DMS53 (cell line): ENCODE results near the gene ARHGEF1.
A peak's percentile ranks its signal among the peaks of the same experiment; 100 is the strongest.
"Not testable (repeated sequence)": the region's sequence is repeated elsewhere in the genome, so short reads cannot be mapped to it uniquely, and the experiment has no call there.

Experiments
- DNase-seq: peaks from one replicate; lab custom pipeline; 2025; lab: John Stamatoyannopoulos, UW

The ARHGEF1 gene

GRCh38 chr19:41930926-41931592 lies 48.1 kb downstream of the ARHGEF1 start:
- no peak for DNase-seq

- DNase-seq, result no peak
Observed at GRCh38 chr19:41932259-41932719, 49.3 kb downstream of the ARHGEF1 start.

GRCh38 chr19:41932720-41933332 lies 49.8 kb downstream of the ARHGEF1 start:
- no peak for DNase-seq

DNA sequence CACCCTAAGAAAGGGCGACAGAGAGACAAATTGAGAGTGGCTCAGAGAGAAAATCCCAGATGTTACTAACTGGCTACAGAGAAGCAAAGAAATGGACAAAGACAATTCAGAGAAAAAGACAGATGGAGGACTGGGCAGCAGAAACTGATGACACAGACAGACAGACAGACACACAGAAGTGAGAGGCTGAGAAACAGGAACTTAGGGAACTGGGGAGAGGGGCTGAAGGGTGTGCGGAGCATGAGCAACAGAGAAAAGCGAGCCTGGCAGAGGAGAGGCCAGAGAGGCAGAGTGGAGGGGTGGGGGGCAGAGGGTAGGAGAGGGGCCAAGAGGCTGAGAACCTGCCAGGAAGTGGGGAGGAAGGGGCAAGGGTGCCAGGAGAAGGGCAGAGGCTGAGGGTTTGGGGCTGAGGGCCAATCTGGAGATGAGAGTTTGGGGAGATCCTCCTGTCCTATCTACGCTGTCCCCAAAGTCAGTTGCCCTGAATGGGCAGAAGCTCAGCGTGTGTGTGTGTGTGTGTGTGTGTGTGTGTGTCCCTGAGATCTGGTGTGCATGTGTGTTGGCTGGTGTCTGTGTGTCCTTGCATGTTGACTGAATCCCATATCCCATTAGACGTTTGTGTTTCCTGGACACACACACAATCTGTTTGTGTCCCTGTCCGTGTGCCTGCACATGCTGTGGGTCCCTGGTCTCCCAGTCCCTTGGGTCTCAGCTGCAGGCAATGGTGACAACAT lies 50.9 kb downstream of the ARHGEF1 start:
- DNase-seq, result peak; percentile 51

- DNase-seq, result peak; percentile 84
Observed at GRCh38 chr19:41934849-41935374, 51.9 kb downstream of the ARHGEF1 start.

DNA sequence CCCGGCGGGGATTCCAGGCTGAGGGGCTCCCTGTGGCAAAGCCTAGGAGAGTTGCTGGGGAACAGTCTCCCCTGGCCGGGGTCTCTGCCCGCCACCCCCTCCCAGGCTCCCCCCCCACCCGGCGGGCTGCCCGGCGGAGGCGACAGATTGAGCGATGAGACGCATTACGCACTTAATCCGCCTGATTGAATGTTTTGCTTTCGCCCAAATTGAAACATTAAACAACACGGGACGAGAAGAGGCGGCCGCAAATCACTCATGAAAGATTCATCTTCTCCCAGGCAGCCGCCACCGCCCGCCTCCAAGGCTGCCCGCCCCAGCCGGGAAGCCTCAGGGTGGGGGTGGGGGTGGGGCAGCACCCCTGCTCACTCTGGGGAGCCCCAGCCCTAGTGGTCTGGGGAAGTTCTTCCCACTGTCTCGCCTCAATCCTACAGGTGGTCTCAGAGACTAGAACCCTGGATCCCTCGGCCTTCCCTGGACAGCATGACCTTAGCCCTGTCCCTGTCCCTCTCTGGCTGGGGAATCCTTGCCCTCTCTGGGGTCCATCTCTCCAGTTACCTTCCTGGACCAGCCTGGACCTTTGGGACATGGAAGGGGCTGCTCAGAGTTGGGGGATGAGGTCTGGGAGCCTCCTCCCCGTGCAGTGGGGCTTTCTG lies 52.9 kb downstream of the ARHGEF1 start:
- no peak for DNase-seq

GRCh38 chr19:41936416-41936850 lies 53.4 kb downstream of the ARHGEF1 start:
- DNase-seq, result no peak

DNA sequence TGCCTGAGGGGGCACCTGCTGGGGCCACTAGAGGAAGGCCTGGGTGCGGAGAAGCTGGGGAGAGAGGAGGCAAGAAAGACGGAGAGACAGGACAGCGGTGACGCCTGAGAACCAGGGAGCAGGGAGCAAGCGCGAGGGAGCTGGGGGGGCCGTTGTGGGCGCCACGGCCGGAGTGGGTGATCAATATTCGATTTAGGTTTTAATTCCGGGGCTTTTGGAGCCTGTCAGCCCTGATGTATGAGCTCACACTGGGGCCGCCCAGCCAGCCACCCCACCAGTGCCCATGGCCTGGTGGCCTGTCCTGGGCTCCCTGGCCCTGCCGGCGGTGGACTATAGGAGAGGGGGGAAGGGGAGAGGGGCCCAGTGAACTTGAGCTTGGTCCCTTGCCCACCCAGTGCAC lies 54.0 kb downstream of the ARHGEF1 start:
- DNase-seq, result no peak

DNA sequence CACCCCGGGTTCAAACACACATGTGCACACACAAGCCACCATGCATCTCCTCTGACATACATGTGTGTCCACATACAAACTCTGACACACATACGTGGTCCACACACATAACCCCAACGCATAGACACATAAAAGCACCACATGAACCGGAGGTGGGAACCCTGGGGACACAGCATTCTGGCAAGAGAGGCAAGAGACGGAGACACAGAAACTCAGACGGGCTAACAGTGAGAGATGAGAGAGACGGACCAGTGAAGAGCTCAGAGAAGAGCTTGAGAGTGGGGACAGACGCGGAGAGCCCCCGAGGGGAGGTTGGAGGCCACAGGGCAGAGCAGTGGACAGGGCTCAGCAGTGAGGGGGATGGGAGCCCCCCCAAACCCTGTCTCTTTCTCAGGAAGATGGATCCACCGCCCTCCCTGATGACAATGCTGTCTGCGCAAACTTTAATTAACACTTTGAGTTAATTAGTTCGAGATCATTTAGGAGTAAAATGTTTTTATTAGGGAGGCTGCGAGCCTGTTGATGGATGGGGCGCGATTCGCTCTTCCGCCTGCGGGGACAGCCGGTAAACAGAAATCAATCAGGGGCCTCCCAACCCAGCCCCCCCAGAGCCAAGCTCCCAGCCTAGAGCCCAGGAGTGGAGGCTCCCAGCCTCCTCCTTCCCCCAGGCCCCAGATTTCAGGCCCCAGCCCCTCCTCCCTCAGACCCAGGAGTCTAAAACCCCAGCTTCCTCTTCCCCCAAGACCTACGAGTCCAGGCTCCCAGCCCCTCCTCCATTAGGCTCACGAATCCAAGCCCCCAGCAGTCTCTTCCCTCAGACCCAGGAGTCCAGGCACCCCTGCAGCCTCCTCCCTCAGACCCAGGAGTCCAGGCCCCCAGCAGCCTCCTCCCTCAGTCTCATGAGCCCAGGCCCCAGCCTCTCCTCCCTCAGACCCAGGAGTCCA lies 54.8 kb downstream of the ARHGEF1 start:
- DNase-seq, result peak; percentile 29

DNA sequence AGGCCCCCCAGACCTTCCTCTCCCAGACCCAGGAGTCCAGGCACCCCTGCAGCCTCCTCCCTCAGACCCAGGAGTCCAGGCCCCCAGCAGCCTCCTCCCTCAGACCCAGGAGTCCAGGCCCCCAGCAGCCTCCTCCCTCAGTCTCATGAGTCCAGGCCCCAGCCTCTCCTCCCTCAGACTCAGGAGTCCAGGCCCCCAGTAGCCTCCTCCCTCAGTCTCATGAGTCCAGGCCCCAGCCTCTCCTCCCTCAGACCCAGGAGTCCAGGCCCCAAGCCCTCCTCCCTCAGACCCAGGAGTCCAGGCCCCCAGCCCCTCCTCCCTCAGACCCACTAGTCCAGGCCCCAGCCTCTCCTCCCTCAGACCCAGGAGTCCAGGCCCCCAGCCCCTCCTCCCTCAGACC lies 56.2 kb downstream of the ARHGEF1 start:
- not testable (repeated sequence) for DNase-seq

DNA sequence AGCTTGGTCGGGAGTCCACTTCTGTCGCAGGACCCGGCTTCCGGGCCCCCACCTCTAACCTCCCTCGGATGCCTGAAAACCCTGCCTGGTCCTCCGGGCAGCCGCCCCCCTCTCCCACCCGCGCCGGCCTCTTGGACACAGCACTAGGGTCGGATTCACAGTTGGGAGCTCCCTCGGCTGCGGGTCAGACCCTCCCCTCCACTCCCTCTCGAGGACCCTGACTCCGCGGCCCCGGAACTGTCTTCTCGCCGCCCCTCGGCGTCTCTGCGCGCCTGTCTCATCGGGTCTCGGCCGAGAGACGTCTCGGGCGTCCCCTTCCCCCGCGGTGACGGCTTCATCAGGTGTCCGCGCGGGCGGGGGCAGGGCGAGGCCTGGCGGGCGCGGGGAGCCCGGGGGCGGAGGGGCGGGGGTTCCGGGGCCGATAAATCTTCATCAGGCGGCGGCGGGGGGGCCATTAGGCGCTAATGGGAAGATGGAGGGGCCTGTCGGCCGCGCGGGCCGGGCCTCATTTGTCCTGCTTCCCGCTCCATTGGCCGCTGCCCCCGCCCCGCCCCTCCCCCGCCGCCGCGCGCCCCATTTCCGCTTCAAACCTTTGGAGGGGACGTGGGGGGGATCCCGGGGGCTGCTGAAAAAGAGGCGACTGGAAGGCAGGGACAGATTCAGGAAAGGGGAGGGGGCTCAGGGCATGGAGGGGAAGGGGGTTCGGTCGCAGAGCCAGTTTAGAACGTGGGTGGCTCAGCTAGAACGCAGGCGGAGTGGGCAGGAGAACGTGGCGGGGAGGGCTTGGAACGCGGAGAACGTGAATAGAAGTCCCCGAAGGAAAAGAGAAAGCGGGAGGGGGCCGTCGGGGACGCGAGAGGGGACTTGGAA lies 57.1 kb downstream of the ARHGEF1 start:
- peak; percentile 68 for DNase-seq

DNA sequence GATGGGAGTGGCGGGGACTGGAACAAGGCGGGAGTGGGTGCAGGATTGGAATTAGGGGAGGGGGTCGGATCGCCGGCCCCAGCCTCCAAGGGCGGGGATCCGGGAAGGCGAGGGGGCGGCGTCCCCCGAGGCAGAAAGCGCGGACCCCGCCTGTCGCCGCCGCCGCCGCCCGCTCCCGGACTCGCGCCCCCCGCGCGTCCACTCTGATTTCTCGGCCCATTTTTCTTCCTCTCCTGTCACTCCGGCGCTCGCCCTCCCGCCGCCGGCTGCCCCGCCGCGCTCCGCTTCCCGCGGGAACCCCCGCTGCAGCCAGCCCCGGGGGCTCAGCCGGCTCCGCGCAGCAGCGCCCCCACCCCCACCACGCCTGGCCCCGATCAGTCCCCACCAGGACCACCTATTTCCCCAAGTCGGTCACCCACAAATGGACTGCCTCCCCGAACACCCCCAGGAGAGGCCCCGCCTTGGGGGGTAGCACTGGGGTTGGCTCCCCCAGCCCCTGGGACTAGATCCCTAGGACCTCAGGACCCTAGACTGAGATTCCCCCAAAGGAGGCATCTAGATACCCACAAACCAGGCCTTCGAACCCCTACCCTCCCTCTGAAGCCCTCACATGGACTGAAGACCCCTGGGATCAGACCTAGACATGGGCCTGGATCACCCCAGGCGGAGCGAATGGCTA lies 57.9 kb downstream of the ARHGEF1 start:
- DNase-seq, result no peak

- DNase-seq, result no peak
Observed at GRCh38 chr19:41941410-41942202, 58.6 kb downstream of the ARHGEF1 start.

DNA sequence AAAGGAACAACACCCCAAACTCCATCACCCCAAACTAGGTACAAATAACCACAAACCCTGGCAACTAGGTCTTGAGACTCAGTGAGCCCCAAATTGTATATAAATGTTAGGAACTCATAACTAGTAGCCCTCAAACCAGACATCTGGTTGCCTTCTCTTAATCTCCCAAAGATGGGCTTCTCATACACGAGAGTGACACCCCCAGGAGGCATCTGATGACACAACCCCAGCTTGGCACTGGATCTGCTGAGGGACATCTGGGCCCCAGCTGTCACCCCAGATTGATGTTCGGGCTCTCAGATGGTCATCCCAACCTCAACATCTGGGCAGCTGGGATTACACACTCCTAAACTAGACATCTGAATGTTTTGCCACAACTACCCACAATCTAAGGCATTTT lies 61.4 kb downstream of the ARHGEF1 start:
- DNase-seq, result no peak

DNA sequence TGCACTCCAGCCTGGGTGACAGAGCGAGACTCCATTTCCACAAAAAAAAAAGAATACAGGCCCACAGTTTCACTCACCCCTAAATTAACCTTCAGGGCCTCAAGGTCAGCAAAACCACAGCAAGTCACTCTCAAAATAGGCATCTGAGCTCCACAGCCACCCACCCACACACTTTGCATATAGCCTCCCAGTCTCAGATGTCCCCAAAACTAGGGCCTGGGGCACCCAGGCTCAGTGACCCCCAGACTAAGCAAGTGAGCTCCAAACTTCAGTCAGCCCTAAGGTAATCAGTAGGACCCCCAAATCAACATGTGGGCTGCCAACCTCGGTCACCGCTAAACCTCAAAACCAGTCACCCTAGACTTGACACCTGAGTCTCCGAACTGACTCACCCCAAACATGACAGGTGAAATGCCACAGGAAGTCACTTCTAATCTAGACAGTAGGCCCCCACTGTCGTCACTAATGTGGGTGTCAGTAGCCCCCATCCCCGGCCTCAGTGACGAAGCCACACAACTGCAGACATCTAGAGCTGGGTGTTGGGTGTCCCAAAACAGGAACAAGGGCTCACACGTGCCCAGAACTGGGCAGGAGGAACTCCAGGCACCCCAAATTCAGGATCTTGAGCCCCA lies 62.3 kb downstream of the ARHGEF1 start:
- no peak for DNase-seq

GRCh38 chr19:41947091-41947490 lies 64.1 kb downstream of the ARHGEF1 start:
- DNase-seq, result no peak

DNA sequence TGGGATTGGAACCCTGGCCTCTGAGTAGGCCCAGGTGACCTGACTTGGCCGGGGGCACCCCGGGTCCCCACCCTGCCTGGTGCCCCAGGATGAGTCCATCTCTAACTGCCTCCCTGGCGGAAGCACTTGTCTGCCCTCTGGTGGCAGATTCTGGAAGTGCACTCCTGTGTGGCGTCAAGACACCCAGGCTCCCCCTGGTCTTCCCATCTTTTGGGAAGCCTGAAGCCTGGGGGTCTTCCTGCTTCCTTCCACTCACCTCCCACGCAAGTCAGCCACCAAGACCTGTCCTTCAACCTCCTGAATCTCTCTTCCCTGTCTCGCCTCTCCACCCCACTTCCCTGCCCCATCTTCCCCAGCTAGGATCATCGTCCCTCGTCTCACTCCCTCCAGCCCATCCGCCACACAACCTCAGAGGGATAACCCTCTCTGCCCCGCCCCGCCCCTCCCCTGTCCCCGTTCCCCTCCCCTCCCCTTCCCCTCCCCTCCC lies 68.7 kb downstream of the ARHGEF1 start:
- peak; percentile 80 for DNase-seq

- DNase-seq, result no peak
Observed at GRCh38 chr19:41955521-41955920, 72.5 kb downstream of the ARHGEF1 start.
